Epithelial cell of esophagus (primary cell): ENCODE measurements around the gene COQ9.

Experiments used
- DNase-seq: peaks from one replicate; pipeline ENCODE4 v3.0.0; 2010; ENCODE audit warnings: low read depth
- H3K4me3 ChIP-seq: 2 replicates; pipeline ENCODE4 v1.5.1; 2011; ENCODE audit warnings: mild to moderate bottlenecking, low read length, control low read depth
- TF ChIP-seq, protein P1 (sequence below): IDR thresholded peaks from 2 replicates; pipeline ENCODE4 v1.5.1; 2011; ENCODE audit warnings: low read depth, mild to moderate bottlenecking, low read length, control low read depth, inconsistent platforms; ENCODE audit not compliant: insufficient read depth; ENCODE audit errors: missing control alignments

COQ9 gene

DNA sequence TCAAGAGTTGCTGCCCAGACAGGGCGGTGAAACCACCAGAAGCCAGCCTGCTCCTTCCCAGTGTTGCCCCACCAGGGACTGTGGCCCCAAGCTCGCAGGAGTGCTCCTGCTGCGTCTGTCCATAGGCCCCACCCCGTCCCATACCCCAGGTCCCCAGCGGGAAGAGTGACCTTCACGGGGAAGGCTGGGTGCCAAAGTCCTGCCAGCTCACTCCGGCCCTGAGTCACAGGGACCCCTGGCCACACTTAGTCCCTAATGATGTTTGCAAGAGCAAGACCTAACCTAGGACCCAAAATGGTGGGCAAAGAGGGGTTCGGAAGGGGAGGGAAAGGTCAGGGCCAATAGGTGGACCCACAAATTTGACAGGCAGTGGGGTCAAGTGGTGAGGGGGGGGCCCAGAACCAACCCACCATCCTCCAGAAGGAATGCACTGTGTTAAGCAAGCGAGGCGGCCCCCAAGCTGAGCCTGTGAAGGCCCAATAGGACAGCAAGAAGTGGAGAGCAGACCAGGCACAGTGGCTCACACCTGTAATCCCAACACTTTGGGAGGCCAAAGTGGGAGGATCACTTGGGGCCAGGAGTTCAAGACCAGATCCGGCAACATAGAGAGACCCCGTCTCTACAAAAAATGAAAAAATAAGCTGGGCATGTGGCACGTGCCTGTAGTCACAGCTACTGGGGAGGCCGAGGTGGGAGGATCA lies 35.7 kb downstream of the COQ9 start:
- TF ChIP-seq, protein P1, sequence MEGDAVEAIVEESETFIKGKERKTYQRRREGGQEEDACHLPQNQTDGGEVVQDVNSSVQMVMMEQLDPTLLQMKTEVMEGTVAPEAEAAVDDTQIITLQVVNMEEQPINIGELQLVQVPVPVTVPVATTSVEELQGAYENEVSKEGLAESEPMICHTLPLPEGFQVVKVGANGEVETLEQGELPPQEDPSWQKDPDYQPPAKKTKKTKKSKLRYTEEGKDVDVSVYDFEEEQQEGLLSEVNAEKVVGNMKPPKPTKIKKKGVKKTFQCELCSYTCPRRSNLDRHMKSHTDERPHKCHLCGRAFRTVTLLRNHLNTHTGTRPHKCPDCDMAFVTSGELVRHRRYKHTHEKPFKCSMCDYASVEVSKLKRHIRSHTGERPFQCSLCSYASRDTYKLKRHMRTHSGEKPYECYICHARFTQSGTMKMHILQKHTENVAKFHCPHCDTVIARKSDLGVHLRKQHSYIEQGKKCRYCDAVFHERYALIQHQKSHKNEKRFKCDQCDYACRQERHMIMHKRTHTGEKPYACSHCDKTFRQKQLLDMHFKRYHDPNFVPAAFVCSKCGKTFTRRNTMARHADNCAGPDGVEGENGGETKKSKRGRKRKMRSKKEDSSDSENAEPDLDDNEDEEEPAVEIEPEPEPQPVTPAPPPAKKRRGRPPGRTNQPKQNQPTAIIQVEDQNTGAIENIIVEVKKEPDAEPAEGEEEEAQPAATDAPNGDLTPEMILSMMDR: no peak

DNA sequence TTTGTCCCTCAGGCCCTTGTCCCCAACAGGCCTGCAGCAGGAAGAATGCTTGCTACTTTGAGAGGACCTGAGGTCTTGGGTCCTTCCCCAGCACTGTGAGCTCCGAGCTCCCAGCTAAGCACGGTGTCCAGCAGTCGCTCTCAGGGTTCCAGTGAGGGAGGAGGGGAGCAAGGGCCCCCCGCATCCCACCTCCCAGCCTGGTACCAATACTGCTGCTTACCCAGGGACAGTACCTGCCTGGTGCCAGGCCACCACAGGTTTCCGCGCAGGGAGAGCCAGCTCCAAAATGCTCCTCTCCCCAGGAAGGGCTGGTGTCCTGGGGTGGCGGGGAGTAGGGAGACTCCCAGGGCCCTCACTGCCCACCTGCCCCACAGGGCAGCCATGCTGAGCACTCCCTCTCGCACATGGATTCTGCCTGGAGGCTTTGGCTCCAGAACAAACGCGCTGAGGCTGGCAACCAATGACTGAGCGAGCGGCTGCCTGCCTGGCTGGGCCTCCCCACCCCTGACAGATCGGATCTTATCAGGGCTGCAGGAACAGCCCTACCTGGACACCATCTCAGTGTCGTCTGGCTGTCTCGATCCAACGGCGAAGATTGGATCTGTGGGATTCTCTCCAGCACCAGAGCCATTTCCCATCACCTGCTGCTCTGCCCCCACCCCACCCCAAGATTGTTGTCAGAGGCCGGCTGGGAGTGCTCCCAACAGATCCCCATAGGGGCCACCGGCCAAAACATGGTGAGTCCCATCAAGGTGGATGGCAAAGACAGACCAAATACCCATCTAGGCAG lies 36.6 kb downstream of the COQ9 start:
- TF ChIP-seq, protein P1: no peak
- no peak overlapping the region for H3K4me3 ChIP-seq
- DNase-seq: peak; percentile 33

More for the DNA sequence above, 35.7 kb downstream of the COQ9 start:
- no peak overlapping the region for H3K4me3 ChIP-seq
- no peak for DNase-seq

DNA sequence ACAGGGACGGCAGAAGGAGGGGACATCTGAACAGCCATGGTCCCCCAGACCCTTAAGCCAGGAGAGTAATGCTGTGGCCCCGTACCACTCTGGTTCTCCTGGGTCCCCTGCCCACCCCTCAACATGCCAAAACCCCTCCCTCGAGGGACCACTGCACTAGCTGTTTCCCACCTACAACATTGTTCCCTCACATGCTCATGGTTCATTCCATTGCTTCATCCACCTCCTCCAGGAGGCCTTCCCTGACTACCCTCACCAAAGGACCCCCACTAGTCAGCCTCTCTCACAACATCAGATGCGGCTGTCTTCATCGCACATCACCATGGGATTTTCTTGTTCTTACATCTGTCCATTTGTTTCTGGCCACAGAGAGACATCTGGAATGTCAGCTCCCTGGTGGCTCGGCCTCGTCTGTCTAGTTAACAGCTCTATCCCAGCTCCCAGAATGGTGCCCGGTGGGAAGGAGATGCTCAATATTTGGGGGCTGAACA lies 37.3 kb downstream of the COQ9 start:
- no peak for DNase-seq
- TF ChIP-seq, protein P1: no peak
- H3K4me3 ChIP-seq: no peak overlapping the region

DNA sequence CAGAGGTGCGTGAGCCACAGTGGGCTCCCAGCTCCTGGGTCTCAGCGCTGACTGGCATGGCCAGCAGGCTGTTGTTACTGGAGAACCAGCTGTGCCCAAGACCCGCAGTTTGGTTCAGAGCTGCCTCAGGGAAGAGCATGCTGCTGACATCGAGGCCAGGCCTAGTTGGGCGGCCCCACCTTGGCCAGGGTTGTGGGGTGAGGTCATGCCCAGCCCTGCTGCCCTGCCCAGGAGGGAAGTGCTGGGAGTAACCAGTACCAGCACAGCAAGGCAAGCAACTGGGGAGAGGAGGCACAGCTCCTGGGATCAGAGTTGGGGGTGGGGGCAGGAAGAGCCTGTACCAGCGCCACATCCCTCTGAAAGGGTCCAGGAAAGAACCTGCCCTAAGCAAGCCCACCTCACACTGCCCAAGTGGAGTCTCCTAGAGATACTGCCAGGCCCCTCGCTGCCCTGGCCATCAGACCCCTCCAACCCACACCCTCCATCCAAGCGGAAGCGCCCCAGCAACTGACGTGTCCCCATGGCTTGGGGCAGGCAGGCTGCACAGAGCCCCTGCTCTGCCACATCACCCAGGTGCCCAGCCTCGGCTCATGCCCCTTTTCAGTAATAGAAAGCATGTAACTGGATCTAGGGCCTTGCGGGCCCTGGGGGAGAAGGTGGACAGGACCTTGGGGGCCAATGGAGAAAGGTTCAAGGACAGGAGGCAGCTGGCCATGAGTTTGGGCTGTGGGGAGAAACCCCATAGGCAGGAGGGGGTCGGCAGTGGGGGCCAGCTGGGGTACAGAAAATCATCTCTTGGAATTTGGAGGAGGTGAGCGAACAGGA lies 38.0 kb downstream of the COQ9 start:
- TF ChIP-seq, protein P1: no peak
- H3K4me3 ChIP-seq: peak overlapping the region; percentile 75

DNA sequence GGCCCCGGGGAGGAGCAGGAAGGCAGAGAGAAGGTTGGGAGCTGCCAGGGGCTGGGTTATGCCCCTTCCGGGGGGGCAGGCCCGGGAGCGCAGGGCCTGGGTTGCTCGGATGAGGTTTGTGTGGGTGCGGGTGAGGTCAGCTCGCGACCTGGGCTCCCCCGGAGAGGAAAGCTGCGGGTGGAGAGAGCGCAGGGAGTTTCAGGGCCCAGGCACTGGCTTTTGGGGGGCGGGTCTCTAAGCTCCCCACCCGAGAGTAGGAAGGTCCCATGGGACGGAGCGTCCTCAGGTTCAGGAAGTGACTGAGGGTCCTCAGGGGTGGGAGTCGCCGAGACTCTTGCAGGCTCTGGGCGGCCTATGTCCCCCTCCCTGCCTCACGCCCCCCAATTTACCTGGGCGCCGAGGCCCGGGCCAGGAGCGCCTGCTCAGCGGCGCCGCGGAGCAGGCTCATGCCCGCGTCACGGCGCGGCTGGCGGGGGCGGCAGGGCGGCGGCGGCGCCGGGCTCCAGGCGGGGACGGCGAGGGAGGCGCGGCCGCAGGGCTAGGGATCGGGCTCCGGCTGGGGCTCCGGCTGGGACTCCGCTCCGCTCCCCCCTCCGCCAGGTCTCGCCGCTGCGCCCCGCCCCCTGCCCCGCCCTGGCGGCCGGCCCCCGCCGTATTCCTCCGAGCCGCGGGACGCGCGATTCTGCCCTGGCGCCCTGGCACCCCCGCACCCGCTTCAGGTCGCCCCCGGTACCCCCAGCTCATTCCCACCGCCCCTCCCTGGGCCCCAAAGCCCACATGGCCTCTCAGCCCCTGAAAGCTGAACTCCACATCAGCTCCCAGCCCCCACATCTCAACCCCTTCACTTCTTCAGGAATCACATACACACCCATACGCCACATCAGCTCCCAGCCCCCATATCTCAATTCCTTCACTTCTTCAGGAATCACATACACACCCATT lies 38.9 kb downstream of the COQ9 start, which contains the start of gene DOK4:
TSS of gene DOK4 (minus strand) at position 578 of the 942 bp plus-strand sequence. CDS start 6,986 bp downstream, outside the sequence.
- TF ChIP-seq, protein P1: no peak
- peak within 1 kb of the TSS; percentile 75 for H3K4me3 ChIP-seq
- DNase-seq: peak; percentile 89

More for the DNA sequence above, 38.0 kb downstream of the COQ9 start:
- no peak for DNase-seq
